K562 (cell line): ENCODE results near the gene RNF34. TPM values are rescaled to one million over a fixed set of nuclear protein-coding genes. Genes with fewer than 3 reads are reported as not detected.

ENCODE experiments used
- AFF1 ChIP-seq, 2 experiments: fragments of 450-650 bp; IDR thresholded peaks; 2 replicates each; pipeline ENCODE4 v1.6.1; 2018; ENCODE audit warnings: mild to moderate bottlenecking in 2 of 2, low read depth in 1 of 2; ENCODE audit not compliant: partially characterized antibody in 2 of 2
- GABPB1 ChIP-seq: sonication (generic); formaldehyde crosslinking; IDR thresholded peaks from 2 replicates; pipeline ENCODE4 v1.8.0; 2022; ENCODE audit warnings: mild to moderate bottlenecking, missing genetic modification reagents
- JUND ChIP-seq, 2 experiments: IDR thresholded peaks; 2 replicates in 1 of 2; 3 replicates in 1 of 2; pipeline ENCODE4 v1.6.1; 2011; ENCODE audit warnings: borderline replicate concordance in 2 of 2, low read depth in 2 of 2, low read length in 2 of 2, improper control_type of control experiment in 1 of 2, missing biosample characterization in 1 of 2, missing genetic modification characterization in 1 of 2, missing genetic modification reagents in 1 of 2
- MTA3 ChIP-seq: fragments of 450-650 bp; formaldehyde crosslinking; IDR thresholded peaks from 2 replicates; pipeline ENCODE4 v1.6.1; 2017; ENCODE audit warnings: mild to moderate bottlenecking, borderline replicate concordance
- NFIC ChIP-seq: fragments of 450-650 bp; IDR thresholded peaks from 2 replicates; pipeline ENCODE4 v1.6.1; 2017; ENCODE audit warnings: mild to moderate bottlenecking, inconsistent platforms
- NR4A1 ChIP-seq, 2 experiments: fragments of 250-450 bp in 1 of 2; fragments of 450-650 bp in 1 of 2; sonication (Bioruptor Pico) in 1 of 2; IDR thresholded peaks; 2 replicates each; pipeline versions ENCODE4 v1.4.0 to v1.6.1; 2016 to 2020; ENCODE audit warnings: mild to moderate bottlenecking in 2 of 2, missing compliant biosample characterization in 1 of 2, missing genetic modification characterization in 1 of 2, moderate library complexity in 1 of 2
- SAFB ChIP-seq: fragments of 200-400 bp; formaldehyde crosslinking; IDR thresholded peaks from 2 replicates; pipeline ENCODE4 v1.6.1; 2017; ENCODE audit warnings: low read depth, low read length, borderline replicate concordance
- THAP7 ChIP-seq: fragments of 250-450 bp; sonication (Bioruptor Pico); IDR thresholded peaks from 2 replicates; pipeline ENCODE4 v1.5.0; 2021
- polyA plus RNA-seq, 8 experiments: library from polyadenylated mRNA; depleted of rRNA in 4 of 8; stranded (reverse) in 5 of 8; unstranded in 3 of 8; fragments of >200 nt; fragmentation: Nextera tagmentation in 2 of 8; fragmentation: Illumina TruSeq in 1 of 8; extraction: Ambion mirVana in 2 of 8; extraction: Trizol in 1 of 8; gene quantifications; 2 replicates each; pipeline versions ENCODE4 v1.2.1 to v1.2.3, GENCODE V29; 2011 to 2014; ENCODE audit warnings: inconsistent platforms in 1 of 8, missing spikeins in 1 of 8
- total RNA-seq, 7 experiments: library from RNA; depleted of rRNA in 6 of 7; stranded (reverse); fragments of >200 nt in 6 of 7; fragmentation: Illumina TruSeq in 2 of 7; extraction: Trizol in 2 of 7; gene quantifications; 2 replicates each; pipeline versions ENCODE4 v1.2.1 to v1.2.3, GENCODE V29; 2011 to 2021; ENCODE audit warnings: low replicate concordance in 1 of 7
- TF ChIP-seq, protein P1 (sequence below): fragments of 450-650 bp; IDR thresholded peaks from 2 replicates; pipeline ENCODE4 v1.6.1; 2016; ENCODE audit warnings: low read depth

RNF34 gene
- total and polyA plus RNA-seq, 9 of the 15 experiments (the other 6 are each of a cell fraction or from before 2014, with no cell fraction given) = 41.7 to 88.9 (median 54.1) TPM

DNA sequence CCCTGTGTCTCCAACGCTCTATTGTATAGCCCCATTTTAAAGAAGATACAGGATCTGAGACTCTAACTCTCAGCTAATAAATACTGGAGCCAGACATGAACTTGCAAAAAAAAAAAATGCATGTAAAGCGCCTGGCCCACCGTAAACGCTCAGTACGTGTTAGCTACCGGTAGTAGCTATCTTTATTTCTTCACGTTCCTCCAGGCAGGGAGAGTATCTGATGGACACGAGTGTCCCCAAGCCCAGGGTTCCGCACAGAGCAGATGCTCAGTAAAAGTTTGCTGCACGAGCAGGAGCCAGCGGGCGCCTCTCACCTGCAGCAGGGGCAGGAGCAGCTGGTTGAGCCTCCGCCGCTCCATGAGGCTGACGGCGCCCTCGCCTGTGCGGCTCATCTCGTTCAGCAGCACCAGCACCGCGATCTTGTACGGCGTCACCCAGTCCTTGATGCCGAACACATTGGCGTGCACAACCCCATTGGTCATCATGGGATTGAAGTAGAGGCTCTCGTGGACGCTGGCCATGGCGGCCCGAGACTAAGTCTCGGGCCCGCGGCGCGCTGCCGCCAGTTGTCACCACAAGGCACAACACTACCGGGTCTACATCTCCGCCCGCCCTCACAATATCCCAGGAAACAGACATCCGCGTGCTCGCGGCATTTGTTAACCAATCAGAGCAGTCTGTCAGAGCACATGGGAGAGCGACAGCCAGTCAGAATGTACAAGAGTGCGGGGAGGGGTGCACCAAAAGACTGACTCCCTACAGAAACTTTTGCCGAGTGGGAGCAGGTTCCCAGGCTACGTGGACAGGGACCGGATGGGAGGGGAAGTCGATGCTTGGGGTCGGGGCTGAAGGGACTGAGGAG lies 47.9 kb upstream of the RNF34 start, which contains the start of gene ANAPC5 (continued):
- TF ChIP-seq AFF1 (IDR thresholded peaks at IDR 0.05; ENCODE audit: low read depth in 1 of 2, partially characterized antibody in 2 of 2) (peak in 1 of 2 experiments; percentile 69), NFIC (peak; percentile 66), JUND (IDR thresholded peaks at IDR 0.05; ENCODE audit: borderline replicate concordance, low read depth, low read length) (peak; percentile 49; the same call in 1 of the 2 replicates), JUND (tag; IDR thresholded peaks at IDR 0.05; ENCODE audit: borderline replicate concordance, low read depth, low read length) (peak; percentile 3; the same call in 1 of the 3 replicates), GABPB1 (CRISPR knock-in tag) (peak; percentile 95), MTA3 (peak; percentile 81; the same call in 1 of the 2 replicates), NR4A1 (CRISPR knock-in tag; IDR thresholded peaks at IDR 0.05) (no peak), NR4A1 (tag; IDR thresholded peaks at IDR 0.05) (no peak), THAP7 (CRISPR knock-in tag) (no peak; the same call in 1 of the 2 replicates), SAFB (peak; percentile 65; the same call in 1 of the 2 replicates)
- TF ChIP-seq, protein P1, sequence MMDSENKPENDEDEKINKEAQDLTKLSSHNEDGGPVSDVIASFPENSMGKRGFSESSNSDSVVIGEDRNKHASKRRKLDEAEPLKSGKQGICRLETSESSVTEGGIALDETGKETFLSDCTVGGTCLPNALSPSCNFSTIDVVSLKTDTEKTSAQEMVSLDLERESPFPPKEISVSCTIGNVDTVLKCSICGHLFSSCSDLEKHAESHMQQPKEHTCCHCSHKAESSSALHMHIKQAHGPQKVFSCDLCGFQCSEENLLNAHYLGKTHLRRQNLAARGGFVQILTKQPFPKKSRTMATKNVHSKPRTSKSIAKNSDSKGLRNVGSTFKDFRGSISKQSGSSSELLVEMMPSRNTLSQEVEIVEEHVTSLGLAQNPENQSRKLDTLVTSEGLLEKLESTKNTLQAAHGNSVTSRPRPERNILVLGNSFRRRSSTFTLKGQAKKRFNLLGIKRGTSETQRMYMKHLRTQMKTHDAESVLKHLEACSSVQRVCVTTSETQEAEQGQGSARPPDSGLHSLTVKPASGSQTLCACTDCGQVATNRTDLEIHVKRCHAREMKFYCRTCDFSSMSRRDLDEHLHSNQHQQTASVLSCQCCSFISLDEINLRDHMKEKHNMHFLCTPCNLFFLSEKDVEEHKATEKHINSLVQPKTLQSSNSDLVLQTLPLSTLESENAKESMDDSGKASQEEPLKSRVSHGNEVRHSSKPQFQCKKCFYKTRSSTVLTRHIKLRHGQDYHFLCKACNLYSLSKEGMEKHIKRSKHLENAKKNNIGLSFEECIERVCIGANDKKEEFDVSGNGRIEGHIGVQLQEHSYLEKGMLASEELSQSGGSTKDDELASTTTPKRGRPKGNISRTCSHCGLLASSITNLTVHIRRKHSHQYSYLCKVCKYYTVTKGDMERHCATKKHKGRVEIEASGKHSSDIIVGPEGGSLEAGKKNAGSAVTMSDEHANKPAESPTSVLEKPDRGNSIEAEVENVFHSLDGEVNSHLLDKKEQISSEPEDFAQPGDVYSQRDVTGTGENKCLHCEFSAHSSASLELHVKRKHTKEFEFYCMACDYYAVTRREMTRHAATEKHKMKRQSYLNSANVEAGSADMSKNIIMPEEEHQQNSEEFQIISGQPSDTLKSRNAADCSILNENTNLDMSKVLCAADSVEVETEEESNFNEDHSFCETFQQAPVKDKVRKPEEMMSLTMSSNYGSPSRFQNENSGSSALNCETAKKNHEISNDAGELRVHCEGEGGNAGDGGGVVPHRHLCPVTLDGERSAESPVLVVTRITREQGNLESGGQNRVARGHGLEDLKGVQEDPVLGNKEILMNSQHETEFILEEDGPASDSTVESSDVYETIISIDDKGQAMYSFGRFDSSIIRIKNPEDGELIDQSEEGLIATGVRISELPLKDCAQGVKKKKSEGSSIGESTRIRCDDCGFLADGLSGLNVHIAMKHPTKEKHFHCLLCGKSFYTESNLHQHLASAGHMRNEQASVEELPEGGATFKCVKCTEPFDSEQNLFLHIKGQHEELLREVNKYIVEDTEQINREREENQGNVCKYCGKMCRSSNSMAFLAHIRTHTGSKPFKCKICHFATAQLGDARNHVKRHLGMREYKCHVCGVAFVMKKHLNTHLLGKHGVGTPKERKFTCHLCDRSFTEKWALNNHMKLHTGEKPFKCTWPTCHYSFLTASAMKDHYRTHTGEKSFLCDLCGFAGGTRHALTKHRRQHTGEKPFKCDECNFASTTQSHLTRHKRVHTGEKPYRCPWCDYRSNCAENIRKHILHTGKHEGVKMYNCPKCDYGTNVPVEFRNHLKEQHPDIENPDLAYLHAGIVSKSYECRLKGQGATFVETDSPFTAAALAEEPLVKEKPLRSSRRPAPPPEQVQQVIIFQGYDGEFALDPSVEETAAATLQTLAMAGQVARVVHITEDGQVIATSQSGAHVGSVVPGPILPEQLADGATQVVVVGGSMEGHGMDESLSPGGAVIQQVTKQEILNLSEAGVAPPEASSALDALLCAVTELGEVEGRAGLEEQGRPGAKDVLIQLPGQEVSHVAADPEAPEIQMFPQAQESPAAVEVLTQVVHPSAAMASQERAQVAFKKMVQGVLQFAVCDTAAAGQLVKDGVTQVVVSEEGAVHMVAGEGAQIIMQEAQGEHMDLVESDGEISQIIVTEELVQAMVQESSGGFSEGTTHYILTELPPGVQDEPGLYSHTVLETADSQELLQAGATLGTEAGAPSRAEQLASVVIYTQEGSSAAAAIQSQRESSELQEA = no peak
